Endothelial cell of umbilical vein (primary cell): ENCODE data around the gene C1orf159. TPM values are rescaled to one million over a fixed set of nuclear protein-coding genes. Genes with fewer than 3 reads are reported as not detected.

Source experiments
- BruUV-seq: library from RNA; stranded (reverse); fragments of 400-500 nt; replicated peaks from 2 replicates; lab custom pipeline; 2021; lab: Mats Ljungman, UMichigan
- CTCF ChIA-PET: fragments of 300-600, 350-600 bp; sonication (Branson Sonifier 250); formaldehyde crosslinking; loops from one replicate; lab custom pipeline; 2021; ENCODE audit warnings: antibody characterized with exemption, inconsistent platforms; lab: Charles Lee
- POLR2A ChIA-PET: fragments of 300-600, 350-600 bp; sonication (Branson Sonifier 250); formaldehyde crosslinking; loops from one replicate; lab custom pipeline; 2021; ENCODE audit warnings: antibody characterized with exemption, inconsistent platforms; lab: Charles Lee
- DNase-seq: peaks from one replicate; pipeline ENCODE4 v3.0.0-alpha.2; 2011; ENCODE audit warnings: low read depth, low spot score
- FAIRE-seq: peaks from 2 replicates; lab custom pipeline; 2011; peaks lifted over from hg19 to GRCh38; lab: Jason Lieb, UNC
- H2AFZ ChIP-seq: 2 replicates; pipeline ENCODE4 v1.6.0; 2012; ENCODE audit warnings: low read depth, low read length, control low read depth, inconsistent platforms
- H3K27ac ChIP-seq: 2 replicates; pipeline ENCODE4 v1.5.1; 2011; ENCODE audit warnings: low read depth, mild to moderate bottlenecking, control low read depth, low read length, moderate library complexity; ENCODE audit not compliant: insufficient read depth
- H3K27me3 ChIP-seq, 2 experiments: 2 replicates each; pipeline versions ENCODE4 v1.6.0 to v1.6.1; 2011; ENCODE audit warnings: low read length in 2 of 2, mixed read lengths in 1 of 2; ENCODE audit not compliant: control insufficient read depth in 2 of 2, insufficient read depth in 2 of 2
- H3K36me3 ChIP-seq, 2 experiments: 2 replicates in 1 of 2; 3 replicates in 1 of 2; pipeline ENCODE4 v1.5.1; 2011; ENCODE audit warnings: low read length in 2 of 2, mild to moderate bottlenecking in 1 of 2, moderate library complexity in 1 of 2; ENCODE audit not compliant: control insufficient read depth in 2 of 2, insufficient read depth in 2 of 2; ENCODE audit errors: extremely low read depth in 1 of 2
- H3K4me1 ChIP-seq: 3 replicates; pipeline ENCODE4 v1.5.1; 2011; ENCODE audit warnings: mild to moderate bottlenecking, low read length; ENCODE audit not compliant: control insufficient read depth, insufficient read depth; ENCODE audit errors: extremely low read depth
- H3K4me2 ChIP-seq: 2 replicates; pipeline ENCODE4 v1.6.1; 2011; ENCODE audit warnings: low read length, control low read depth, mixed read lengths; ENCODE audit not compliant: insufficient read depth
- H3K4me3 ChIP-seq, 3 experiments: fragments of 200-600 bp in 1 of 3; sonication (generic), shearing (Covaris generic) in 1 of 3; replicated peaks in 1 of 3; 2 replicates each; pipeline ENCODE4 v1.5.1; 2011 to 2016; ENCODE audit warnings: control low read depth in 3 of 3, low read length in 3 of 3, mild to moderate bottlenecking in 2 of 3, inconsistent platforms in 1 of 3, low read depth in 1 of 3, moderate library complexity in 1 of 3; ENCODE audit not compliant: insufficient read depth in 1 of 3
- H3K79me2 ChIP-seq: 2 replicates; pipeline ENCODE4 v1.6.0; 2012; ENCODE audit warnings: low read length, inconsistent platforms; ENCODE audit not compliant: control insufficient read depth, insufficient read depth
- H3K9ac ChIP-seq: replicated peaks from 2 replicates; pipeline ENCODE3; 2011; ENCODE audit warnings: low read length, control low read depth; ENCODE audit not compliant: insufficient read depth; ENCODE audit errors: extremely low read depth
- H3K9me1 ChIP-seq: replicated peaks from 3 replicates; pipeline ENCODE4 v1.6.0; 2011; ENCODE audit warnings: mild to moderate bottlenecking, low read length; ENCODE audit not compliant: control insufficient read depth, insufficient read depth; ENCODE audit errors: extremely low read depth
- H3K9me3 ChIP-seq: replicated peaks from 2 replicates; pipeline ENCODE4 v1.5.1; 2012; ENCODE audit warnings: low read length, inconsistent platforms; ENCODE audit not compliant: control insufficient read depth, insufficient read depth
- H4K20me1 ChIP-seq: replicated peaks from 2 replicates; pipeline ENCODE3; 2011; ENCODE audit warnings: mild to moderate bottlenecking, low read length; ENCODE audit not compliant: control insufficient read depth, insufficient read depth; ENCODE audit errors: extremely low read depth
- EZH2 ChIP-seq: IDR thresholded peaks from 2 replicates; pipeline ENCODE4 v1.6.1; 2012; ENCODE audit warnings: borderline replicate concordance, low read depth, mild to moderate bottlenecking, moderate library complexity, low read length, inconsistent platforms; ENCODE audit not compliant: severe bottlenecking
- FOS ChIP-seq: IDR thresholded peaks from 2 replicates; pipeline ENCODE4 v1.6.1; 2011; ENCODE audit warnings: mild to moderate bottlenecking, low read length, moderate library complexity, borderline replicate concordance; ENCODE audit not compliant: insufficient read depth
- GATA2 ChIP-seq: IDR thresholded peaks from 2 replicates; pipeline ENCODE4 v1.7.0; 2011; ENCODE audit warnings: low read depth, mild to moderate bottlenecking, moderate library complexity, mixed read lengths, low read length; ENCODE audit not compliant: insufficient read length, insufficient read depth
- JUN ChIP-seq: IDR thresholded peaks from 2 replicates; pipeline ENCODE4 v1.6.1; 2011; ENCODE audit warnings: borderline replicate concordance, low read depth; ENCODE audit not compliant: insufficient read length, insufficient read depth
- MYC ChIP-seq: IDR thresholded peaks from one replicate; pipeline ENCODE4 v1.6.1; 2011; ENCODE audit warnings: mild to moderate bottlenecking, low read depth, low read length
- POLR2A ChIP-seq: IDR thresholded peaks from 2 replicates; pipeline ENCODE4 v1.6.1; 2012; ENCODE audit warnings: low read depth, mild to moderate bottlenecking, control low read depth, low read length
- POLR2AphosphoS5 ChIP-seq: IDR thresholded peaks from 2 replicates; pipeline ENCODE4 v1.6.1; 2012; ENCODE audit warnings: low read depth, mild to moderate bottlenecking, control low read depth, low read length, moderate library complexity; ENCODE audit not compliant: insufficient read depth
- dilution Hi-C: fragments of 300-500 bp; cut with MboI; formaldehyde crosslinking; loops from one replicate; pipeline ENCODE4 v1.15.0; 2019; ENCODE audit warnings: low sequenced_read_pairs; ENCODE audit not compliant: extremely low pct_ligation_motif_present
- intact Hi-C: fragments of 100-400 bp; cut with micrococcal nuclease; formaldehyde crosslinking; loops from one replicate; pipeline ENCODE4 v1.10.0; 2022
- polyA plus RNA-seq, 4 experiments: library from polyadenylated mRNA; depleted of rRNA in 3 of 4; stranded (reverse) in 3 of 4; unstranded in 1 of 4; fragments of >200 nt; gene quantifications; 2 replicates each; pipeline versions ENCODE4 v1.2.1 to v1.2.3, GENCODE V29; 2011 to 2012; ENCODE audit warnings: missing spikeins in 1 of 4
- total RNA-seq: library from RNA; stranded (reverse); gene quantifications from 2 replicates; pipeline ENCODE4 v1.2.3, GENCODE V29; 2021
- TF ChIP-seq, protein P1 (sequence below): IDR thresholded peaks from 2 replicates; pipeline ENCODE4 v1.6.1; 2011; ENCODE audit not compliant: insufficient read depth, insufficient read length
- TF ChIP-seq, protein P2 (sequence below), 2 donors: IDR thresholded peaks; 1 replicate in 1 of 2; 2 replicates in 1 of 2; pipeline ENCODE4 v1.5.1; 2011; ENCODE audit warnings: low read length in 2 of 2, mild to moderate bottlenecking in 2 of 2, moderate library complexity in 2 of 2, control low read depth in 1 of 2, inconsistent platforms in 1 of 2, low read depth in 1 of 2; ENCODE audit not compliant: insufficient read depth in 1 of 2; ENCODE audit errors: extremely low read depth in 1 of 2

The C1orf159 gene
- total and polyA plus RNA-seq, 2 donors (not counting 3 experiments of a cell fraction or from before 2014, with no cell fraction given), result 16.1 to 20.1 TPM

DNA sequence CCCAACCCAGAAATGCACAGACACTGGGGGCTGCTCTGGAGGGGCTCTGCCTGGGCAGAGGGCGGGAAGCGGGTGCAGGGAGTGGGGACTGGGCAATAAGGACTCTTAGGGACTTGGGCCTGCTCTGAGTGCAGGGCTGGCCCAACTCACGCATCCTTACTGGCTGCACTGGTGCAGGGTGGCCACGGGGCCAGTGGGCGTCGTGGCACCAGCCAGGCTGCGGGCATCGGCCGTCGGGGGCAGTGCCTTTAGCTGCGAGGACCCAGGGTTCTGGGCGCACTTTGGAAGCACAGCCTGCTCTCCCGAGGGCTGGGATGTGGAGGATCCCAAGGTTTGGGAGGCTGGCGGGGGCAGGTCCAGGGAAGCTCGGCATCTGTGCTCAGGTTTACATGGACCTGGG is 30.7 kb upstream of the C1orf159 start:
- POLR2A ChIA-PET, result no interaction called here
- no peak for DNase-seq
- Histone ChIP-seq H3K4me1 (no peaks in the 10 kb centered on the region), H3K9me3 (no peaks in the 10 kb centered on the region), H3K4me2 (no peak overlapping the region), H3K27ac (no peak overlapping the region), H3K9me1 (no peaks in the 10 kb centered on the region), H3K79me2 (no peaks in the 10 kb centered on the region), H3K36me3 (no peaks in the 10 kb centered on the region), H4K20me1 (no peaks in the 10 kb centered on the region), H3K4me3 (no peak overlapping the region), H3K9ac (no peak overlapping the region), H3K27me3 (no peaks in the 10 kb centered on the region), H2AFZ (no peak overlapping the region)
- TF ChIP-seq, protein P1, sequence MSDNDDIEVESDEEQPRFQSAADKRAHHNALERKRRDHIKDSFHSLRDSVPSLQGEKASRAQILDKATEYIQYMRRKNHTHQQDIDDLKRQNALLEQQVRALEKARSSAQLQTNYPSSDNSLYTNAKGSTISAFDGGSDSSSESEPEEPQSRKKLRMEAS, result no peak
- TF ChIP-seq, protein P2, sequence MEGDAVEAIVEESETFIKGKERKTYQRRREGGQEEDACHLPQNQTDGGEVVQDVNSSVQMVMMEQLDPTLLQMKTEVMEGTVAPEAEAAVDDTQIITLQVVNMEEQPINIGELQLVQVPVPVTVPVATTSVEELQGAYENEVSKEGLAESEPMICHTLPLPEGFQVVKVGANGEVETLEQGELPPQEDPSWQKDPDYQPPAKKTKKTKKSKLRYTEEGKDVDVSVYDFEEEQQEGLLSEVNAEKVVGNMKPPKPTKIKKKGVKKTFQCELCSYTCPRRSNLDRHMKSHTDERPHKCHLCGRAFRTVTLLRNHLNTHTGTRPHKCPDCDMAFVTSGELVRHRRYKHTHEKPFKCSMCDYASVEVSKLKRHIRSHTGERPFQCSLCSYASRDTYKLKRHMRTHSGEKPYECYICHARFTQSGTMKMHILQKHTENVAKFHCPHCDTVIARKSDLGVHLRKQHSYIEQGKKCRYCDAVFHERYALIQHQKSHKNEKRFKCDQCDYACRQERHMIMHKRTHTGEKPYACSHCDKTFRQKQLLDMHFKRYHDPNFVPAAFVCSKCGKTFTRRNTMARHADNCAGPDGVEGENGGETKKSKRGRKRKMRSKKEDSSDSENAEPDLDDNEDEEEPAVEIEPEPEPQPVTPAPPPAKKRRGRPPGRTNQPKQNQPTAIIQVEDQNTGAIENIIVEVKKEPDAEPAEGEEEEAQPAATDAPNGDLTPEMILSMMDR (IDR thresholded peaks at IDR 0.05; ENCODE audit: extremely low read depth in 1 of 2, insufficient read depth in 1 of 2, low read depth in 1 of 2, low read length in 2 of 2), result no peak
- TF ChIP-seq EZH2, result no peak
- no peak for TF ChIP-seq POLR2A
- intact Hi-C loops, result no loop called here
- no TSS peak for BruUV-seq
- no peak for FAIRE-seq
- CTCF ChIA-PET, result no interaction called here
- dilution Hi-C loops, result no loop called here

DNA sequence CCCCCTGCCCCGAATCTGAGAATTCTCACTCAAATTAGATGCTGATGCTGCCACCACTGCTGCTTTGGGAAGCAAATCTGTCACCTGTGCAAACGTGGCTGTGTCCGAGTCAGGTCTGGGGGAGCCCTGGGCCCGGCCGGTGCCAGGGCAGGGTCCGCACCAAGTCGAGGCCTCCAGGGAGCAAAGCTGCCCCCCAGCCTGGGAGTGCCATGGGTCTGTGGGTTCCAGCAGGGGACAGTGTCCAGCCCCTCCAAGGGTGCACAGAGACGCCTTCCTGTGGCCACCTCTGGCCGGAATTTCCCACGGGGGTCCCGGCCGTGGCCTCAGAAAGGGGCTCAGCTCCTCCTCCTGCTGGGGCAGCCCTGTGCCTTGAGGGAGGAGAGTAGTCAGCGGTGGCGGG is 30.1 kb upstream of the C1orf159 start:
- H3K27ac ChIP-seq, result no peak overlapping the region
- H3K79me2 ChIP-seq, result no peaks in the 10 kb centered on the region
- H3K9me3 ChIP-seq, result no peaks in the 10 kb centered on the region
- dilution Hi-C loops (no loop called here), intact Hi-C loops (no loop called here)
- no TSS peak for BruUV-seq
- DNase-seq (no peak), FAIRE-seq (no peak)
- no peaks in the 10 kb centered on the region for H3K36me3 ChIP-seq
- ChIA-PET CTCF (no interaction called here), POLR2A (no interaction called here)
- H3K27me3 ChIP-seq, result no peaks in the 10 kb centered on the region
- H3K4me2 ChIP-seq, result no peak overlapping the region
- no peak overlapping the region for H3K9ac ChIP-seq
- no peak for TF ChIP-seq MYC
- TF ChIP-seq, protein P2 (IDR thresholded peaks at IDR 0.05; ENCODE audit: extremely low read depth in 1 of 2, insufficient read depth in 1 of 2, low read depth in 1 of 2, low read length in 2 of 2), result no peak
- TF ChIP-seq POLR2AphosphoS5, result no peak
- no peak for TF ChIP-seq JUN
- no peak for TF ChIP-seq EZH2
- TF ChIP-seq, protein P1, result no peak
- no peak for TF ChIP-seq POLR2A
- TF ChIP-seq GATA2, result no peak
- no peak for TF ChIP-seq FOS
- no peaks in the 10 kb centered on the region for H3K4me1 ChIP-seq
- no peak overlapping the region for H3K4me3 ChIP-seq
- H4K20me1 ChIP-seq, result no peaks in the 10 kb centered on the region
- no peak overlapping the region for H2AFZ ChIP-seq
- H3K9me1 ChIP-seq, result no peaks in the 10 kb centered on the region
